GM21576 (cell line): ENCODE results near the gene PCBP3.

Experiments used
- ATAC-seq: cut with Tn5 transposase; IDR thresholded peaks from one replicate; pipeline ENCODE4 v1.9.1; 2021; ENCODE audit warnings: mild to moderate bottlenecking, moderate library complexity; ENCODE audit not compliant: unreplicated experiment

Gene PCBP3

GRCh38 chr21:45778686-45779085 lies 135.2 kb downstream of the PCBP3 start:
- ATAC-seq = no peak

GRCh38 chr21:45779226-45779625 lies 135.7 kb downstream of the PCBP3 start:
- no peak for ATAC-seq

DNA sequence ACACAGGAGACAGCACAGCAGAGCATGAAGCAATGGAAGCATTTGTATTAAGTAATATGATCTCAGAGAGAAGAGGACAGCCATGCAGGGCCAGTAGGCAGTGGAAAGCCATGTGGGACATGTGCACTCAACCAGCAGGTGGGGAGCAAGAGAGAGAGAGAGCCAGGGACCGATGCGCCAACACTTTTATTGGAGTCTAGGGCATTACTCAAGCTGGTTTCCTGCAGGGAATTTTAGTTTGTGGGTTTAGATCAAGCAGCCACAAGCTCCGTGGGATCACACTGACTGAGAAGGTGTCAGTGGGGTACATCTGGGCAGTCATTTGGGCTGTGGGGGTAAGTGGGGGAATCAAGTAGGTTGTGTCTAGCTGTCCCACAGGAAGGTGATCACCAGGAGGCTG lies 137.1 kb downstream of the PCBP3 start:
- ATAC-seq = no peak

GRCh38 chr21:45781741-45782140 lies 138.2 kb downstream of the PCBP3 start:
- no peak for ATAC-seq

- ATAC-seq = no peak
These were observed 143.1 kb downstream of the PCBP3 start for GRCh38 chr21:45786660-45787059.

DNA sequence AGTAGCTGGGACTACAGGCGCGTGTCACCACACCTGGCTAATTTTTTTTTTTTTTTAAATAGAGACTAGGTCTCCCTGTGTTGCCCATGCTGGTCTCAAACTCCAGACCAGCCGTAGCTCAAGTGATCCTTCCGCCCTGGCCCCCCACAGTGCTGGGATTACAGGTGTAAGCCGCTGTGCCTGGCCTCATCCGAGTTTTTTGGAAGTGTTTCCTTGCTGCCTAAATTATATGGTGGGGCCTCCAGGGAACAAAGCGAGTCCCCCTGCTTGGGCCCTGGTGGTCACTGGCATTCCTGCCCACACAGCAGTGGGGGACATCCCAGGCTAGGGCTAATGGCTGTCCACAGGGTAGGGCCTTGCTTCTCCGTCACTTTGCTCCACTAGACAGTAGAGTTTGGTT lies 143.8 kb downstream of the PCBP3 start:
- ATAC-seq = no peak

- ATAC-seq = no peak
These were observed 144.7 kb downstream of the PCBP3 start for GRCh38 chr21:45788198-45788597.

GRCh38 chr21:45788637-45789506 lies 145.3 kb downstream of the PCBP3 start:
- no peak for ATAC-seq

GRCh38 chr21:45790427-45790826 lies 146.9 kb downstream of the PCBP3 start:
- no peak for ATAC-seq

DNA sequence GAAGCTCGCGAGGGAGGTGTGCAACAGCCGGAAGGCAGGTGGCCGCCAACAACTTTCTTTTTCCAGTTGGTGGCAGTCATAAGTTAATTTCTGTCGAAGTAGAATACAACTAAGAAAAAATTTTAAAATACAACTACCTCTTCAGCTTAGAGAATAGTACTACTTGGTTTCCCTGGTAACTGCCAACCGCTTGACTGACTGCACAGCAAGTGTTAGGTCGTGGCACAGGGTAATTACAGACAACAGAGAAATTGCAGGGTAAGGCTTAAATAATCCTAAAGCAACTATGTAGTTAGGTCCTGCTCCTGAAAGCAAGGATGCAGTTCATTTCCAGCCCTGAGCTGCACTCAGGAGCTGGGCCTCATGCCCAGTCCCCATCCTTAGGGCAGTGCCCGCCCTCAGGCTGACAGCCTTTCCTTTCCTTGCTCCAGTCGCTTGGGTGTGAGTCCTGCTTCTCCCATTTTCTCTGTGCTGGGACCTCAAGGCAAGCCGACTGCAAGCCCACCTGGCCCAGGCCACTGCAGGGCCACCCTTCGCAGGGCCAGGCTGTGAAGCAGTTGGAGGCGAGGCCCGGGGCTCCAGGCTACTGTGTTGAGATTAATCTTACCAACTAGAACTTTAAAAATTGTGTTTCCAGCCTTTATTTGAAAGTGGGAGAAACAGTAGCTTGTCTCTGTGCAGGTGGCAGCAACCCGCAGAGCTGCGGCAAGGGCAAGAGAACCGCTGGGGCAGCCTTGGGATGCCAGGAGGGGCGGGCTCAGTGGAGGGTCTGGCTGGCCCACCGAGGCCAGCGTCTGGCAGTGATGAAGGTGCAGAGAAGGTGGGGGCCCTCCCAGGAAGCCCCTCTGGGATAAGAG lies 148.3 kb downstream of the PCBP3 start:
- ATAC-seq = no peak

DNA sequence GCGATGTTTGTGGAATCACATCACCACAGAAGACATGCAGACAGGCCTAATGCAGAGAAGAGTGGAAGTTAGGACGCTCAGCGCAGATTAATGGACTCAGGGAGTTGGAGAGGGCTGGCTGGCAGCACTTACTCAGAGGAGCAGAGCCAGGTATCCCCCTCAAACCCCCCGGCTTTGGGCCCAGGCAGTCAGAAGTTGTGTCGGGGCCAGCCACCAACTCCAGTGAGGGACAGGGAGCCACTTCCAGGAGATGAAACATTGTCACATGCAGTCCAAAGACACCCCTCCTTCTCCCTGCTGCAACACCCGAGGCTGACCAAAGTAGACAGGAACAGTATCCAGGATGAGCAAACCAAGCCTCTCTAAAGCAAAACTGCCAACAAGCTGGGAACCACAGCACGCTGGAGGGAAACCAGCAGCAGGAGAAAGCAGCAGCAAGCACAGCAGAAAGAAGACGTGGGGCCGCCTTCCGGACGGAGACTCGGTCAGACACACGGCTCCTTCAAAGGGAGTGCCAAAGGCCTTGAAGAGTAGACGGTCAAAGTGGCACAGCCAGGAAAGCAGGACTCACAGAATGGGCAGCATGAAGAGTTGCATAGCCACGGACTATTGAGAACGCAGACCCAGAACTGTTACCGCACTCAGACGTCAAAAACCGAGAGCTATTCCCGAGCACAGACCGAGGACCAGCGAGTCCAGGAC lies 149.3 kb downstream of the PCBP3 start:
- no peak for ATAC-seq

DNA sequence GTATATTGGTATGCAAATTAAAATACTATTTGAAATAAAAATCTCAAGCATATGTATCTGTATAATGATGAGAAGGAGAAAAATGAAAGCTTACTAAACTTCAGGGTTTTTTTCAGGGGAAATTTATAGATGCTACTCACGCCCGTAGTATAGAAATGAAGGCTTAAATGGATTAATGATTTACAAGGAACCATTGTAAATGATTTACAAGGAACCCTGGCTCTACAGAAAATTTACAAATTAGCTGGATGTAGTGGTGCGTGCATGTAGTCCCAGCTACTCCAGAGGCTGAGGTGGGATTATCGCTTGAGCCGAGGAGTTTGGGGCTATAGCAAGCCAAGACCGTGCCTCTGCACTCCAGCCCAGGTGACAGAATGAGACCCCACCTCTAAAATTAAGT lies 150.5 kb downstream of the PCBP3 start:
- ATAC-seq = no peak

DNA sequence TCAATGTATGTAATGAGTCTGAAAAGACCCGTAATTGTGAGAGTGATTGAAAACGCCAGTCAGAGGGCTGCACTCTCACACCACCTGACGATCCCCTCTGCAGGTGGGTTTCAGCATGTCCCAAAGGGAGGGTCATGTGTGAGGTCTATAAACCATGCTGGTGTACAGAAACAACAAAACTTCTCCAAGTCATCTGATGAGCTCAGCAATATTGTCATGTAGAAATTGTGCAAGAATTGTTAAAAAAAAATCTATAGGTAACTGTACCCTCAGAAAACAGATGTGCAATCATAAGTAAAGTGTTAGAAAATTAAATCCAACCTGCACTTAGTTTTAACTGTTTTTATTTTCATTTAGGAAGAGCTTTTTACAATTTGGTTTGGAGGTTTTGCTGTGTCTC lies 152.5 kb downstream of the PCBP3 start:
- ATAC-seq = no peak

GRCh38 chr21:45797338-45797737 lies 153.8 kb downstream of the PCBP3 start:
- no peak for ATAC-seq

DNA sequence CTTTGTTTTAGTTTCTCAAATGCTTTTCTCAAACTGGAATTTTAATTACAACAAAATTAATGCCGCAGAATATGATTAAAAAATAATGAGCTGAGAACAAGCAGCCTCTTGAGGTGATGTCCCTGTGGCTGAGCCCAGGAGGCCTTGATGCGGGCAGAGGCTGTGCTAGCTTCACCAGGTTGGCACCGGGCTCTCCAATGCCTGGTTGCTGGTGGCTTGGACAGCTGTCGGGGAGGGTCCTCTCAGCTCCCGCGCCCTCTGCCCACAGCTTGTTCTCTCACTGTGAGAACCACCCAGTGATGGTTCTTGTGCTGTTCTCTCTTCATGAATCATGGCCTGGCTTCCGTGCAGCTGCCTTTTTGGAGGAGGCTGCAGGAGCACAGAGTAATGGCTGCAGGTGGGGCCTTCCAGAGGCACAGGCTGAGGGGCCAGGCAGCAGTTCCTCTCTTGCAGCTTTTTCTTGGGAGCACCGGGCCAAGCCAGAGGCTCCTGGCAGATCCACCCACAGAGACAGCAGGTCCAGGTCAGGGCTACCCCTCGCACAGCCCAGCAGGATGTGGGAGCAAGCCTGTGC lies 156.3 kb downstream of the PCBP3 start:
- ATAC-seq = no peak

DNA sequence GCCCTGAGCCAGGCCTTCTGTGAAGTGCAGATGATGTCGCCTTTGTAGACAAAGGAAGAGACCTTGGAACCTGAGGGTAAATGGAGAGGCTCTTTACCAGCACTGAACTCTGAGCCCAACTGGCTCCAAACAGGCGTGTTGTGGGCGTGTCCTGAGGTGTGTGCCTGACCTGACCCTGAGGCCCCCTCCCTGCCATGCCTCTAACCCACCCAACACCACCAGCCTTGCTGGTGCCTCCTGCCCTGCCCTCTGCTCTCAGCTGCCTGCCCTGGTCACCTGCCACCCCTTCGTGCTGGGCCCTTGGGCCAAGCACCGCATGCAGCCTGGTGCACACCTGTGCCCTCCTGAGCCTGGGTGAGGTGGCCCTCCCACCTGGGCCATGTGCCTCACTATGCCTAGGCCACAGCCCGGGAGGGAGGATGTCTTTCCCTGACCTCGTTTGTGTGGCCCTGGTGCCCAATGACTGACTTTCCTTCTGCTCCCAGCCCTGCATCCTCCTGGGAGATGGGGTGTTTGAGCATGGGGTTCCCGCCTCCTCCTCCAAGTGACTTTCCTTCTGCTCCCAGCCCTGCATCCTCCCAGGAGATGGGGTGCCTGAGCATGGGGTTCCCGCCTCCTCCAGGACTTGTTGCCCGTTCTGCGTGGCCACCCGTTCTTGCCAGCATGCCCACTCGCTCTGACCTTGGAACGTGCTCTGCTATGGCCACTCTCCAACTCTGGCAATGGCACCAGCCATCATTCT lies 157.0 kb downstream of the PCBP3 start:
- ATAC-seq = no peak

DNA sequence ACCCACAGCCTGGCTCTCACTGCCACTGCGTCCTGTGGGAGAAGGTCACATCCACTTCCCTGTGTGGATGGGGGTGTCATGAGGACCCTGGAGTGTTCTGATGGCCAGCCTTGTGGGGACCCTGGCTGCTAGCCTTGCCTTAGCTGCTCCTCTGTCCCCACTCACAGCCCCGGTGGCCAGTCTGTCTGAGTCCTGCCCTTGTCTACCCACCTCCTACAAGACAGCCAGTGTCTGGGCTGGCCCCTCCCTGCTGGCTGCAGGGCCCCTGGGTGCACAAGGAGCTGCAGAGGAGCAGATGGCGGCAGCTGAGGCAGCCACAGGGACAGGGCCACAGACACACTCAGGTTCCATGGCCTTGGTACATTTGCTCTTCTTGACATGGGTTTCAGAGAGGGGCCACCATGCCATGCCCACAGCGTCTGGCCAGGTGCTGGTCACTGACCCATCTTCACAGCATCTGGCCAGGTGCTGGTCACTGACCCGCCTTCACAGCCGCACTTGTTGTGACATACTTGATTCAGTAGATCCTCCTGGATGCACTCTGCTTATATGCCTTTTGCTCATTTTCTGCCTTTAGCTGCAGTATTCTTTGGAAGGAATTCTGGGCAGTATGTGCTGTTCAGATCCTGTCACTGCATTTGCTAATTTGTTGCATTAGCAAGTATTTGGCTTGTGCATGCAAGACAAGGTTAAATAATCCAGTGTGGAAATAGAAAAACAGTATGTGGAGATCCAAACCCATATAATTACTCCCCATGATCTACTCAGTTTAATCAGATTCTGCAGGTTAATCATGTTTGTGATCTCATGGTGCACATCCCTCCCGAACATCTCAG lies 157.8 kb downstream of the PCBP3 start:
- ATAC-seq = no peak

DNA sequence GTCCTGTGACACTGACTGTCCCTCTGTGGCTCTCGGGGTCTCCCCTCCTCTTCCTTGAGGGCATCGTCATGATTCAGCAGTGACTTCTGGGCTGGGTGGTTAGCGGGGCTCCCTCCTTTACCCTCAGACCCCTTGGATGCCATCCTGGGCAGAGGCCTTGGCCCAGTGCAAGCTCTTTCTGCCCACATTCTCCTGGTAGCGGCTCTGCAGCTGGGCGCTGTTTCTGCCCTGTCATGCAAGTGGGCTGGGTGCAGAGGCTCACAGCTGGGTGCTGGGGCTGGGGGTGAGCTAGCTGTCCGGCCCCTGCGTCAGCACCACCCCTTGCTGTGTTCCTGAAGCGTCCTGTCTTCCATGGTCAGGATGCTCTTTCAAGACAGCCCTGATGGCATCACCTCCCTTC lies 158.5 kb downstream of the PCBP3 start:
- no peak for ATAC-seq

GRCh38 chr21:45802425-45802824 lies 158.9 kb downstream of the PCBP3 start:
- ATAC-seq = no peak
